K562 (cell line): ENCODE measurements around the gene SIMC1. TPM values are rescaled to one million over a fixed set of nuclear protein-coding genes. Genes with fewer than 3 reads are reported as not detected.

Experiments used
- ATAC-seq: fragments of 200-7000 bp; cut with Tn5 transposase; 3 replicates; pipeline ENCODE4 v1.9.1; 2020; ENCODE audit warnings: moderate library complexity
- BruUV-seq: library from RNA; stranded (reverse); fragments of 400-500 nt; replicated peaks from 2 replicates; lab custom pipeline; 2021; lab: Mats Ljungman, UMichigan
- CTCF ChIA-PET: fragments of 300-600 bp; formaldehyde crosslinking; extraction: SDS; loops from one replicate; lab custom pipeline; 2021; ENCODE audit warnings: low intra/inter-chr PET ratio; lab: Yijun Ruan, JAX
- POLR2A ChIA-PET: fragments of 300-600, 350-650 bp; sonication (Branson Sonifier 250); formaldehyde crosslinking; extraction: SDS; loops from one replicate; lab custom pipeline; 2021; ENCODE audit warnings: antibody characterized with exemption, inconsistent platforms; lab: Yijun Ruan, JAX
- DNase-seq, 4 experiments: peaks; one replicate each; pipeline versions ENCODE4 v3.0.0 to v3.0.0-alpha.2; 2011 to 2018; ENCODE audit warnings: low spot score in 3 of 4, mixed read lengths in 3 of 4; ENCODE audit errors: extremely low read depth in 1 of 4
- FAIRE-seq: peaks from 2 replicates; lab custom pipeline; 2011; peaks lifted over from hg19 to GRCh38; lab: Jason Lieb, UNC
- H2AFZ ChIP-seq: 2 replicates; pipeline ENCODE4 v1.6.0; 2011; ENCODE audit warnings: low read depth, low read length, control low read depth, inconsistent platforms
- H3K27ac ChIP-seq: fragments of 200-600 bp; 3 replicates; pipeline ENCODE4 v1.8.0; 2011; ENCODE audit warnings: low read depth, mild to moderate bottlenecking, control low read depth, inconsistent platforms, low read length, moderate library complexity, mixed read lengths; ENCODE audit errors: extremely low read depth
- H3K27me3 ChIP-seq, 2 experiments: fragments of 300-600 bp in 1 of 2; 2 replicates in 1 of 2; 3 replicates in 1 of 2; pipeline versions ENCODE4 v1.6.0 to v1.8.0; 2011; ENCODE audit warnings: inconsistent platforms in 2 of 2, low read length in 2 of 2, mild to moderate bottlenecking in 1 of 2, mixed read lengths in 1 of 2, moderate library complexity in 1 of 2; ENCODE audit not compliant: control insufficient read depth in 2 of 2, insufficient read depth in 2 of 2
- H3K36me3 ChIP-seq: fragments of 300-600 bp; 3 replicates; pipeline ENCODE4 v1.8.0; 2011; ENCODE audit warnings: mild to moderate bottlenecking, low read length, inconsistent platforms; ENCODE audit not compliant: control insufficient read depth, insufficient read depth
- H3K4me1 ChIP-seq, 2 experiments: fragments of 200-600 bp in 1 of 2; replicated peaks in 1 of 2; 2 replicates in 1 of 2; 3 replicates in 1 of 2; pipeline versions ENCODE4 v1.5.1 to v1.8.0; 2011; ENCODE audit warnings: inconsistent platforms in 2 of 2, low read length in 2 of 2, mild to moderate bottlenecking in 1 of 2, mixed read lengths in 1 of 2, moderate library complexity in 1 of 2; ENCODE audit not compliant: control insufficient read depth in 2 of 2, insufficient read depth in 2 of 2
- H3K4me2 ChIP-seq: 2 replicates; pipeline ENCODE4 v1.6.1; 2011; ENCODE audit warnings: low read length, control low read depth, inconsistent platforms, mixed read lengths; ENCODE audit not compliant: insufficient read depth
- H3K4me3 ChIP-seq: fragments of 200-600 bp; sonication (generic), shearing (Covaris generic); 2 replicates; pipeline ENCODE4 v1.5.1; 2016; ENCODE audit warnings: control low read depth, inconsistent platforms
- H3K79me2 ChIP-seq: fragments of 200-600 bp; 3 replicates; pipeline ENCODE4 v1.8.0; 2011; ENCODE audit warnings: low read length, inconsistent platforms; ENCODE audit not compliant: control insufficient read depth, insufficient read depth
- H3K9ac ChIP-seq, 2 experiments: 2 replicates each; pipeline versions ENCODE4 v1.6.0 to v1.6.1; 2011; ENCODE audit warnings: low read depth in 2 of 2, low read length in 2 of 2, control low read depth in 1 of 2, inconsistent platforms in 1 of 2, mild to moderate bottlenecking in 1 of 2, mixed read lengths in 1 of 2; ENCODE audit not compliant: insufficient read depth in 1 of 2
- H3K9me1 ChIP-seq: one replicate; pipeline ENCODE4 v1.6.0; 2011; ENCODE audit warnings: inconsistent platforms, mild to moderate bottlenecking, low read length, moderate library complexity; ENCODE audit not compliant: control insufficient read depth, insufficient read depth
- H3K9me3 ChIP-seq: replicated peaks from 2 replicates; pipeline ENCODE4 v1.5.1; 2011; ENCODE audit warnings: low read depth, low read length, inconsistent platforms; ENCODE audit not compliant: control insufficient read depth, insufficient read depth
- H4K20me1 ChIP-seq: replicated peaks from 2 replicates; pipeline ENCODE4 v1.6.1; 2011; ENCODE audit warnings: low read length, inconsistent platforms, mixed read lengths; ENCODE audit not compliant: control insufficient read depth, insufficient read depth
- ARID1B ChIP-seq: fragments of 450-650 bp; IDR thresholded peaks from 2 replicates; pipeline ENCODE4 v1.6.1; 2016; ENCODE audit warnings: antibody characterized with exemption, mild to moderate bottlenecking, inconsistent platforms
- CBFB ChIP-seq: sonication (generic); formaldehyde crosslinking; IDR thresholded peaks from 2 replicates; pipeline ENCODE4 v1.4.0; 2020; ENCODE audit warnings: mild to moderate bottlenecking, missing genetic modification reagents
- FOXK2 ChIP-seq, 2 experiments: fragments of 450-650 bp; IDR thresholded peaks in 1 of 2; conservative IDR thresholded peaks in 1 of 2; 2 replicates each; pipeline ENCODE4 v1.6.1; 2016; ENCODE audit warnings: low read depth in 2 of 2, mild to moderate bottlenecking in 1 of 2
- JUNB ChIP-seq: fragments of 450-650 bp; formaldehyde crosslinking; conservative IDR thresholded peaks from 2 replicates; pipeline ENCODE4 v1.4.0; 2020; ENCODE audit warnings: mild to moderate bottlenecking
- POLR2A ChIP-seq: fragments of 450-650 bp; conservative IDR thresholded peaks from 2 replicates; pipeline ENCODE4 v1.6.1; 2016
- RFX5 ChIP-seq: IDR thresholded peaks from 2 replicates; pipeline ENCODE4 v1.6.1; 2011; ENCODE audit warnings: low read depth, mild to moderate bottlenecking, improper control_type of control experiment, low read length
- SMARCA4 ChIP-seq: fragments of 450-650 bp; IDR thresholded peaks from 2 replicates; pipeline ENCODE4 v1.6.1; 2016
- TOE1 ChIP-seq, 2 experiments: fragments of 450-650 bp in 1 of 2; sonication (generic) in 1 of 2; formaldehyde crosslinking in 1 of 2; IDR thresholded peaks; 2 replicates each; pipeline versions ENCODE4 v1.7.1 to v1.8.0; 2016 to 2022; ENCODE audit warnings: borderline replicate concordance in 2 of 2, mild to moderate bottlenecking in 2 of 2, antibody characterized with exemption in 1 of 2, inconsistent platforms in 1 of 2, low read depth in 1 of 2, missing genetic modification reagents in 1 of 2, moderate library complexity in 1 of 2
- U2AF1 ChIP-seq: fragments of 200-400 bp; formaldehyde crosslinking; optimal IDR thresholded peaks from 2 replicates; pipeline ENCODE3; 2017; ENCODE audit warnings: mild to moderate bottlenecking, low read depth, low read length, moderate library complexity
- WGBS: fragments of 100-300 bp; shearing (Covaris generic); methylation state at CpG from one replicate; pipeline ENCODE4 v1.1.6; 2016; ENCODE audit warnings: low coverage, mixed read lengths; ENCODE audit not compliant: insufficient coverage; ENCODE audit errors: missing lambda C conversion rate; 5-methylcytosine and 5-hydroxymethylcytosine counted together
- in situ Hi-C: fragments of 300-500 bp; cut with MboI; formaldehyde crosslinking; loops from 4 replicates; pipeline ENCODE4 v1.15.0; 2018; ENCODE audit warnings: inconsistent platforms, mixed read lengths
- intact Hi-C: fragments of 100-400 bp; cut with micrococcal nuclease; formaldehyde crosslinking; loops from 2 replicates; pipeline ENCODE4 v1.14.2; 2022
- polyA plus RNA-seq, 8 experiments: library from polyadenylated mRNA; depleted of rRNA in 4 of 8; stranded (reverse) in 5 of 8; unstranded in 3 of 8; fragments of >200 nt; fragmentation: Nextera tagmentation in 2 of 8; fragmentation: Illumina TruSeq in 1 of 8; extraction: Ambion mirVana in 2 of 8; extraction: Trizol in 1 of 8; gene quantifications; 2 replicates each; pipeline versions ENCODE4 v1.2.1 to v1.2.3, GENCODE V29; 2011 to 2014; ENCODE audit warnings: inconsistent platforms in 1 of 8, missing spikeins in 1 of 8
- total RNA-seq, 7 experiments: library from RNA; depleted of rRNA in 6 of 7; stranded (reverse); fragments of >200 nt in 6 of 7; fragmentation: Illumina TruSeq in 2 of 7; extraction: Trizol in 2 of 7; gene quantifications; 2 replicates each; pipeline versions ENCODE4 v1.2.1 to v1.2.3, GENCODE V29; 2011 to 2021; ENCODE audit warnings: low replicate concordance in 1 of 7
- TF ChIP-seq, protein P1 (sequence below): fragments of 450-650 bp; IDR thresholded peaks from 2 replicates; pipeline ENCODE4 v1.6.1; 2016; ENCODE audit warnings: borderline replicate concordance
- TF ChIP-seq, protein P2 (sequence below): fragments of 450-650 bp; conservative IDR thresholded peaks from 2 replicates; pipeline ENCODE4 v1.6.1; 2016; ENCODE audit warnings: missing genetic modification characterization, low read depth, mild to moderate bottlenecking, control low read depth, missing compliant biosample characterization
- TF ChIP-seq, protein P3 (sequence below): IDR thresholded peaks from 2 replicates; pipeline ENCODE4 v1.6.1; 2011; ENCODE audit not compliant: insufficient read length; ENCODE audit errors: extremely low read depth

SIMC1 gene
- total and polyA plus RNA-seq, 9 of the 15 experiments (the other 6 are each of a cell fraction or from before 2014, with no cell fraction given), result 7.2 to 36.3 (median 14.7) TPM

DNA sequence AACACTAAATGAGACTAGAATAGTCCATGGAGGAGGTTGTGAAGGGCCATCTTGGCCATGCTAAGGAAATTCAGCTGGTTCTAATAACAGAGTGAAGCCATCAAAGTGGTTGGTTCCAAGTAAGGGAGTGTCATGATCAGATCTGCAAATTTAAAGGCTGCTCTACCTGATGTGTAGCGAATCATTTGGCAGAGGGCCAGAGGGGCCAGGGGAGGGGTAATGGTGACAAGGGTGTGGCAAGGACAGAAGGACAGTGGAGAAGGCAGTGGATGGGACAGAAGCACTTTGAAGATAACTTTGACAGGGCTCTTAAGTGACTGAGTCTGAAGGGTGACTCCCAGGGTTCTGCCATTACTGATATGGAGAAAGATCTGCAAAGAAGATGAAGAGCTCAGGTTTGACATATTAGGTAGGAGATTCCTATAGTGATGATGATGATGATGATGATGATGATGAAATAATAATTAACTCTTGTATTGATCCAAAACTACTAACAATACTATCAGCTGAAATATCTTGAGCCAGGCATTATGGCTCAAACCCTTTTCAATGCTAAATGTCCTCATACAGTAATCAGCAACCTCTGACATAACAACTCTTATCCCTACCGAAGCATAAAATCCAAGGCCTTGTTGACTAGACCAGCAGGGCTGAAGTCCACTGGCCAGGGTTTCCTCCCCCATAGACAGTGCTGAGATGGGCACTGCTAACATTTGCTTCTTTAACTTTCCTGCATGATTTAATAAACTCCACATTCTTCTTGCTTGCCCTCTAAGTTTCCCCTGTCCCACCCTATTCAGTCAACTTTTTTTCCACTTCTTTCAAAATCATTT, 103.3 kb downstream of the SIMC1 start:
- CTCF ChIA-PET, result no interaction called here
- no peaks in the 10 kb centered on the region for H3K9me3 ChIP-seq
- peaks cover 4% of the 10 kb centered on the region for H3K9me1 ChIP-seq
- peaks cover 65% of the 10 kb centered on the region for H3K36me3 ChIP-seq
- no peak overlapping the region for H3K4me2 ChIP-seq
- BruUV-seq, result no TSS peak
- DNase-seq, result peak; percentile 33 to 78 (median 58)
- no peak overlapping the region for H3K27ac ChIP-seq
- no peaks in the 10 kb centered on the region for H3K27me3 ChIP-seq
- WGBS, result 0% methylated on average over 2 of the region's 2 CpGs
- intact Hi-C loops (no loop called here), in situ Hi-C loops (no loop called here)
- ATAC-seq, result peak; percentile 89
- H3K79me2 ChIP-seq, result no peaks in the 10 kb centered on the region
- POLR2A ChIA-PET, result interaction anchor here (0.9 to 1.9 kb wide), 5 partner anchors 9 to 19 kb away, joined by 3 to 6 read pairs (median 4); partner anchors contain the start of gene KIAA1191
- peaks cover 4 to 9% of the 10 kb centered on the region in 2 experiments; a peak in 4 of 5 replicates for H3K4me1 ChIP-seq
- no peak overlapping the region for H3K9ac ChIP-seq
- FAIRE-seq, result no peak
- no peak overlapping the region for H3K4me3 ChIP-seq
- H2AFZ ChIP-seq, result no peak overlapping the region
- H4K20me1 ChIP-seq, result no peaks in the 10 kb centered on the region
- TF ChIP-seq, protein P1, sequence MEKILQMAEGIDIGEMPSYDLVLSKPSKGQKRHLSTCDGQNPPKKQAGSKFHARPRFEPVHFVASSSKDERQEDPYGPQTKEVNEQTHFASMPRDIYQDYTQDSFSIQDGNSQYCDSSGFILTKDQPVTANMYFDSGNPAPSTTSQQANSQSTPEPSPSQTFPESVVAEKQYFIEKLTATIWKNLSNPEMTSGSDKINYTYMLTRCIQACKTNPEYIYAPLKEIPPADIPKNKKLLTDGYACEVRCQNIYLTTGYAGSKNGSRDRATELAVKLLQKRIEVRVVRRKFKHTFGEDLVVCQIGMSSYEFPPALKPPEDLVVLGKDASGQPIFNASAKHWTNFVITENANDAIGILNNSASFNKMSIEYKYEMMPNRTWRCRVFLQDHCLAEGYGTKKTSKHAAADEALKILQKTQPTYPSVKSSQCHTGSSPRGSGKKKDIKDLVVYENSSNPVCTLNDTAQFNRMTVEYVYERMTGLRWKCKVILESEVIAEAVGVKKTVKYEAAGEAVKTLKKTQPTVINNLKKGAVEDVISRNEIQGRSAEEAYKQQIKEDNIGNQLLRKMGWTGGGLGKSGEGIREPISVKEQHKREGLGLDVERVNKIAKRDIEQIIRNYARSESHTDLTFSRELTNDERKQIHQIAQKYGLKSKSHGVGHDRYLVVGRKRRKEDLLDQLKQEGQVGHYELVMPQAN, result no peak
- no peak for TF ChIP-seq RFX5
- no peak for TF ChIP-seq POLR2A
- TF ChIP-seq, protein P2, sequence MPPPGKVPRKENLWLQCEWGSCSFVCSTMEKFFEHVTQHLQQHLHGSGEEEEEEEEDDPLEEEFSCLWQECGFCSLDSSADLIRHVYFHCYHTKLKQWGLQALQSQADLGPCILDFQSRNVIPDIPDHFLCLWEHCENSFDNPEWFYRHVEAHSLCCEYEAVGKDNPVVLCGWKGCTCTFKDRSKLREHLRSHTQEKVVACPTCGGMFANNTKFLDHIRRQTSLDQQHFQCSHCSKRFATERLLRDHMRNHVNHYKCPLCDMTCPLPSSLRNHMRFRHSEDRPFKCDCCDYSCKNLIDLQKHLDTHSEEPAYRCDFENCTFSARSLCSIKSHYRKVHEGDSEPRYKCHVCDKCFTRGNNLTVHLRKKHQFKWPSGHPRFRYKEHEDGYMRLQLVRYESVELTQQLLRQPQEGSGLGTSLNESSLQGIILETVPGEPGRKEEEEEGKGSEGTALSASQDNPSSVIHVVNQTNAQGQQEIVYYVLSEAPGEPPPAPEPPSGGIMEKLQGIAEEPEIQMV, result no peak
- peak; percentile 25; the same call in 1 of the 2 replicates for TF ChIP-seq SMARCA4
- TF ChIP-seq, protein P3, sequence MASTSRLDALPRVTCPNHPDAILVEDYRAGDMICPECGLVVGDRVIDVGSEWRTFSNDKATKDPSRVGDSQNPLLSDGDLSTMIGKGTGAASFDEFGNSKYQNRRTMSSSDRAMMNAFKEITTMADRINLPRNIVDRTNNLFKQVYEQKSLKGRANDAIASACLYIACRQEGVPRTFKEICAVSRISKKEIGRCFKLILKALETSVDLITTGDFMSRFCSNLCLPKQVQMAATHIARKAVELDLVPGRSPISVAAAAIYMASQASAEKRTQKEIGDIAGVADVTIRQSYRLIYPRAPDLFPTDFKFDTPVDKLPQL, result no peak
- TF ChIP-seq JUNB (CRISPR knock-in tag), result no peak
- no peak for TF ChIP-seq U2AF1
- peak; percentile 63 for TF ChIP-seq ARID1B
- no peak for TF ChIP-seq TOE1 (IDR thresholded peaks at IDR 0.05; ENCODE audit: borderline replicate concordance)
- TF ChIP-seq TOE1 (CRISPR knock-in tag; IDR thresholded peaks at IDR 0.05; ENCODE audit: borderline replicate concordance, low read depth), result no peak
- TF ChIP-seq FOXK2 (conservative IDR thresholded peaks at IDR 0.05 in 1 of 2, IDR thresholded peaks at IDR 0.05 in 1 of 2; ENCODE audit: low read depth in 2 of 2), result no peak
- no peak for TF ChIP-seq CBFB (CRISPR knock-in tag)
